GM23338 (cell line): ENCODE results near the gene SEMA3E. TPM values are rescaled to one million over a fixed set of nuclear protein-coding genes. Genes with fewer than 3 reads are reported as not detected.

ENCODE experiments used
- ATAC-seq: fragments of 200-7000 bp; cut with Tn5 transposase; 3 replicates; pipeline ENCODE4 v1.9.1; 2020
- DNase-seq: peaks from one replicate; pipeline ENCODE4 v3.0.0-alpha.2; 2015; ENCODE audit warnings: low spot score
- H2AFZ ChIP-seq: fragments of 200-600 bp; sonication (generic); 2 replicates; pipeline ENCODE4 v1.8.0; 2016; ENCODE audit warnings: antibody characterized with exemption, mild to moderate bottlenecking, moderate library complexity
- H3F3A ChIP-seq: fragments of 200-600 bp; sonication (generic); replicated peaks from 2 replicates; pipeline ENCODE4 v1.8.0; 2017; ENCODE audit warnings: antibody characterized with exemption, mixed run types, low read depth
- H3K27ac ChIP-seq: fragments of 200-600 bp; sonication (generic); 2 replicates; pipeline ENCODE4 v1.6.1; 2016; ENCODE audit warnings: low read depth
- H3K27me3 ChIP-seq: fragments of 200-600 bp; sonication (generic); 2 replicates; pipeline ENCODE4 v1.8.0; 2016; ENCODE audit warnings: mild to moderate bottlenecking, mixed run types, moderate library complexity; ENCODE audit not compliant: insufficient read depth
- H3K36me3 ChIP-seq: fragments of 200-600 bp; sonication (generic); 2 replicates; pipeline ENCODE4 v1.8.0; 2016; ENCODE audit warnings: mild to moderate bottlenecking; ENCODE audit not compliant: insufficient read depth
- H3K4me1 ChIP-seq: fragments of 200-600 bp; sonication (generic); 2 replicates; pipeline ENCODE4 v1.8.0; 2016; ENCODE audit warnings: mild to moderate bottlenecking, moderate library complexity; ENCODE audit not compliant: insufficient read depth
- H3K4me2 ChIP-seq: fragments of 200-600 bp; sonication (generic); 2 replicates; pipeline ENCODE4 v1.7.1; 2017; ENCODE audit warnings: mixed run types
- H3K4me3 ChIP-seq: fragments of 200-600 bp; sonication (generic); 2 replicates; pipeline ENCODE4 v1.6.1; 2016; ENCODE audit warnings: mixed run types
- H3K79me2 ChIP-seq: fragments of 200-600 bp; sonication (generic); replicated peaks from 2 replicates; pipeline ENCODE4 v1.8.0; 2017; ENCODE audit warnings: mild to moderate bottlenecking; ENCODE audit not compliant: insufficient read depth
- H3K9me2 ChIP-seq: fragments of 200-600 bp; sonication (generic); 2 replicates; pipeline ENCODE4 v1.8.0; 2017; ENCODE audit not compliant: insufficient read depth
- H4K20me1 ChIP-seq: fragments of 200-600 bp; sonication (generic); replicated peaks from 2 replicates; pipeline ENCODE4 v1.8.0; 2017; ENCODE audit warnings: mild to moderate bottlenecking; ENCODE audit not compliant: insufficient read depth
- H3K27ac Mint-ChIP-seq: 2 replicates; pipeline ENCODE4 v1.8.0; 2020; ENCODE audit warnings: inconsistent platforms, mild to moderate bottlenecking, moderate library complexity, mixed read lengths
- H3K27me3 Mint-ChIP-seq: 3 replicates; pipeline ENCODE4 v1.8.0; 2022; ENCODE audit warnings: low read depth, mild to moderate bottlenecking, moderate library complexity, mixed read lengths, inconsistent platforms; ENCODE audit not compliant: insufficient read depth, poor library complexity
- H3K36me3 Mint-ChIP-seq: 3 replicates; pipeline ENCODE4 v1.8.0; 2021; ENCODE audit warnings: low read depth, mild to moderate bottlenecking, inconsistent platforms, moderate library complexity, mixed read lengths
- H3K4me1 Mint-ChIP-seq: 3 replicates; pipeline ENCODE4 v1.8.0; 2020; ENCODE audit warnings: mild to moderate bottlenecking, inconsistent platforms, mixed read lengths
- H3K4me3 Mint-ChIP-seq: 3 replicates; pipeline ENCODE4 v1.8.0; 2021; ENCODE audit warnings: moderate library complexity, mild to moderate bottlenecking, inconsistent platforms, mixed read lengths
- H3K9me3 Mint-ChIP-seq: 3 replicates; pipeline ENCODE4 v1.8.0; 2020; ENCODE audit warnings: moderate library complexity, mild to moderate bottlenecking, inconsistent platforms, mixed read lengths
- CREB1 ChIP-seq: fragments of 250-450 bp; sonication (Bioruptor Pico); IDR thresholded peaks from 2 replicates; pipeline ENCODE4 v1.5.0; 2020; ENCODE audit warnings: low read depth, mild to moderate bottlenecking, moderate library complexity
- CTCF ChIP-seq, 2 experiments: fragments of 200-600 bp in 1 of 2; sonication (generic) in 1 of 2; conservative IDR thresholded peaks; 2 replicates each; pipeline versions ENCODE4 v1.5.1 to v1.6.1; 2016 to 2017; ENCODE audit warnings: antibody characterized with exemption in 2 of 2, low read depth in 2 of 2, mild to moderate bottlenecking in 2 of 2, moderate library complexity in 1 of 2
- EZH2 ChIP-seq: fragments of 200-600 bp; sonication (generic); IDR thresholded peaks from one replicate; pipeline ENCODE4 v1.8.0; 2017; ENCODE audit warnings: antibody characterized with exemption, mild to moderate bottlenecking, low read depth; ENCODE audit not compliant: unreplicated experiment
- EZH2phosphoT487 ChIP-seq: fragments of 200-600 bp; sonication (generic); IDR thresholded peaks from one replicate; pipeline ENCODE4 v1.8.1; 2018; ENCODE audit warnings: antibody characterized with exemption; ENCODE audit not compliant: unreplicated experiment
- JUNB ChIP-seq: IDR thresholded peaks from one replicate; pipeline ENCODE4 v1.6.1; 2016; ENCODE audit warnings: antibody characterized with exemption; ENCODE audit not compliant: unreplicated experiment
- NANOG ChIP-seq: IDR thresholded peaks from 2 replicates; pipeline ENCODE4 v1.6.1; 2016; ENCODE audit warnings: antibody characterized with exemption, borderline replicate concordance
- POLR2AphosphoS5 ChIP-seq: IDR thresholded peaks from 2 replicates; pipeline ENCODE4 v1.6.1; 2016; ENCODE audit warnings: antibody characterized with exemption, low read depth
- ZNF114 ChIP-seq: fragments of 250-450 bp; sonication (Bioruptor Pico); IDR thresholded peaks from 2 replicates; pipeline ENCODE4 v1.5.0; 2020; ENCODE audit warnings: mild to moderate bottlenecking, moderate library complexity
- polyA plus RNA-seq: library from polyadenylated mRNA; unstranded; fragments of >200 nt; fragmentation: Nextera tagmentation; extraction: Ambion mirVana; gene quantifications from 2 replicates; pipeline ENCODE4 v1.2.1, GENCODE V29; 2016
- total RNA-seq: library from RNA; depleted of rRNA; stranded (reverse); fragments of >200 nt; shearing (Covaris generic); gene quantifications from 2 replicates; pipeline ENCODE4 v1.2.3, GENCODE V29; 2014
- TF ChIP-seq, protein P1 (sequence below): IDR thresholded peaks from one replicate; pipeline ENCODE4 v1.6.1; 2018; ENCODE audit warnings: antibody characterized with exemption; ENCODE audit not compliant: unreplicated experiment
- TF ChIP-seq, protein P2 (sequence below): IDR thresholded peaks from 2 replicates; pipeline ENCODE4 v1.6.1; 2016; ENCODE audit warnings: antibody characterized with exemption

The SEMA3E gene
- total and polyA plus RNA-seq, 2 experiments from 2014 or later, result 5.4 to 15.7 TPM

GRCh38 chr7:83413424-83413823 lies 235.5 kb downstream of the SEMA3E start (continued):
- TF ChIP-seq, protein P1, sequence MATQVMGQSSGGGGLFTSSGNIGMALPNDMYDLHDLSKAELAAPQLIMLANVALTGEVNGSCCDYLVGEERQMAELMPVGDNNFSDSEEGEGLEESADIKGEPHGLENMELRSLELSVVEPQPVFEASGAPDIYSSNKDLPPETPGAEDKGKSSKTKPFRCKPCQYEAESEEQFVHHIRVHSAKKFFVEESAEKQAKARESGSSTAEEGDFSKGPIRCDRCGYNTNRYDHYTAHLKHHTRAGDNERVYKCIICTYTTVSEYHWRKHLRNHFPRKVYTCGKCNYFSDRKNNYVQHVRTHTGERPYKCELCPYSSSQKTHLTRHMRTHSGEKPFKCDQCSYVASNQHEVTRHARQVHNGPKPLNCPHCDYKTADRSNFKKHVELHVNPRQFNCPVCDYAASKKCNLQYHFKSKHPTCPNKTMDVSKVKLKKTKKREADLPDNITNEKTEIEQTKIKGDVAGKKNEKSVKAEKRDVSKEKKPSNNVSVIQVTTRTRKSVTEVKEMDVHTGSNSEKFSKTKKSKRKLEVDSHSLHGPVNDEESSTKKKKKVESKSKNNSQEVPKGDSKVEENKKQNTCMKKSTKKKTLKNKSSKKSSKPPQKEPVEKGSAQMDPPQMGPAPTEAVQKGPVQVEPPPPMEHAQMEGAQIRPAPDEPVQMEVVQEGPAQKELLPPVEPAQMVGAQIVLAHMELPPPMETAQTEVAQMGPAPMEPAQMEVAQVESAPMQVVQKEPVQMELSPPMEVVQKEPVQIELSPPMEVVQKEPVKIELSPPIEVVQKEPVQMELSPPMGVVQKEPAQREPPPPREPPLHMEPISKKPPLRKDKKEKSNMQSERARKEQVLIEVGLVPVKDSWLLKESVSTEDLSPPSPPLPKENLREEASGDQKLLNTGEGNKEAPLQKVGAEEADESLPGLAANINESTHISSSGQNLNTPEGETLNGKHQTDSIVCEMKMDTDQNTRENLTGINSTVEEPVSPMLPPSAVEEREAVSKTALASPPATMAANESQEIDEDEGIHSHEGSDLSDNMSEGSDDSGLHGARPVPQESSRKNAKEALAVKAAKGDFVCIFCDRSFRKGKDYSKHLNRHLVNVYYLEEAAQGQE, result no peak
- no peak for TF ChIP-seq EZH2
- TF ChIP-seq POLR2AphosphoS5, result no peak
- no peak for TF ChIP-seq NANOG
- TF ChIP-seq, protein P2, sequence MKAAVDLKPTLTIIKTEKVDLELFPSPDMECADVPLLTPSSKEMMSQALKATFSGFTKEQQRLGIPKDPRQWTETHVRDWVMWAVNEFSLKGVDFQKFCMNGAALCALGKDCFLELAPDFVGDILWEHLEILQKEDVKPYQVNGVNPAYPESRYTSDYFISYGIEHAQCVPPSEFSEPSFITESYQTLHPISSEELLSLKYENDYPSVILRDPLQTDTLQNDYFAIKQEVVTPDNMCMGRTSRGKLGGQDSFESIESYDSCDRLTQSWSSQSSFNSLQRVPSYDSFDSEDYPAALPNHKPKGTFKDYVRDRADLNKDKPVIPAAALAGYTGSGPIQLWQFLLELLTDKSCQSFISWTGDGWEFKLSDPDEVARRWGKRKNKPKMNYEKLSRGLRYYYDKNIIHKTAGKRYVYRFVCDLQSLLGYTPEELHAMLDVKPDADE, result no peak

DNA sequence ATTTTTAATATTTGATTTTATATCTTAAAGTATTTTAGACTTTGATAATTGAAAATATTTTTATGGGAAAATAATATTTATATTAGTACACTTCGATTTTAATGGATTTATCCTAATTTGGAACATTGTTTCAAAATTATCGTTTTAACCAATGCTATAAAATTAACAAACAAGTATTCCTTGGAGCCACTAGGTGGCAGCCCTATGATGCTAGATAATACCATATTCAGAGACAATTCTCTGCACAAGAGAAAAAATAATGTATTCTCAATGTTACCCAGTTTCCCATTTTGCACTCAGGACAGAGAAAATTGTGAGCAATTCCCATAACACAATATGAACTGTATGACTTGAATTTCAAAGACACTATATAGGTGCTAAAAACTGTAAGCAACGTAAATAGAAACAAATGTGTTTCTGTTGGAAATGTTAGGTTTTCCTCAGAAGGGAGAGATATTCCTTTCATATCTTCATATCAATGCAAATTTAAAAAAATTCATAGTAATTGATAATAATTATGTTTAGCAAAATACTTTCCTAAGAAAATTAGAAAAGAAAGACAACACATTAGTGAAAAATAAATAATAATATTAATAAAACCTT lies 237.8 kb downstream of the SEMA3E start:
- no peak overlapping the region for H2AFZ ChIP-seq
- H3K27ac ChIP-seq, result no peak overlapping the region
- Mint-ChIP-seq H3K9me3 (no peaks in the 10 kb centered on the region), H3K36me3 (no peaks in the 10 kb centered on the region), H3K4me1 (peaks cover 32% of the 10 kb centered on the region), H3K4me3 (no peak overlapping the region), H3K27ac (no peak overlapping the region), H3K27me3 (peaks cover 2% of the 10 kb centered on the region)
- H3K4me3 ChIP-seq, result no peak overlapping the region
- peak; percentile 78 for DNase-seq
- H4K20me1 ChIP-seq, result no peaks in the 10 kb centered on the region
- no peak for ATAC-seq
- H3K36me3 ChIP-seq, result no peaks in the 10 kb centered on the region
- H3K27me3 ChIP-seq, result no peaks in the 10 kb centered on the region
- H3F3A ChIP-seq, result no peaks in the 10 kb centered on the region
- no peak overlapping the region for H3K4me2 ChIP-seq
- no peak for TF ChIP-seq EZH2phosphoT487
- peak; percentile 70 to 96 for TF ChIP-seq CTCF (conservative IDR thresholded peaks at IDR 0.05; ENCODE audit: low read depth in 2 of 2)
- TF ChIP-seq ZNF114 (CRISPR knock-in tag), result no peak
- no peak for TF ChIP-seq JUNB
- no peak for TF ChIP-seq POLR2AphosphoS5
- no peak for TF ChIP-seq CREB1 (CRISPR knock-in tag)
- TF ChIP-seq, protein P1, result no peak
- no peak for TF ChIP-seq EZH2
- no peaks in the 10 kb centered on the region for H3K79me2 ChIP-seq
- no peaks in the 10 kb centered on the region for H3K9me2 ChIP-seq
- peaks cover 41% of the 10 kb centered on the region for H3K4me1 ChIP-seq
